Neuronal stem cell (in vitro differentiated cells): ENCODE results near the gene MYO1E.
"Not testable (repeated sequence)": the region's sequence is repeated elsewhere in the genome, so short reads cannot be mapped to it uniquely, and the experiment has no call there.

Experiments used
- DNase-seq: peaks from one replicate; pipeline ENCODE4 v3.0.0-alpha.2; 2013; ENCODE audit warnings: low spot score
- H2AFZ ChIP-seq: one replicate; pipeline ENCODE4 v1.6.1; 2013; ENCODE audit warnings: mild to moderate bottlenecking, low read length, inconsistent platforms
- H2AK5ac ChIP-seq: 2 replicates; pipeline ENCODE4 v1.6.1; 2013; ENCODE audit warnings: low read depth, mild to moderate bottlenecking, inconsistent platforms, low read length, moderate library complexity, mixed read lengths
- H2BK120ac ChIP-seq: 2 replicates; pipeline ENCODE4 v1.6.1; 2013; ENCODE audit warnings: low read depth, mild to moderate bottlenecking, inconsistent platforms, low read length, moderate library complexity, mixed read lengths
- H2BK12ac ChIP-seq: one replicate; pipeline ENCODE4 v1.6.1; 2013; ENCODE audit warnings: low read length, inconsistent platforms
- H2BK15ac ChIP-seq: 2 replicates; pipeline ENCODE4 v1.6.1; 2013; ENCODE audit warnings: mild to moderate bottlenecking, low read length, inconsistent platforms, mixed read lengths
- H2BK5ac ChIP-seq: one replicate; pipeline ENCODE4 v1.6.1; 2013; ENCODE audit warnings: inconsistent platforms, mild to moderate bottlenecking, low read length, moderate library complexity
- H3K14ac ChIP-seq: one replicate; pipeline ENCODE4 v1.6.1; 2013; ENCODE audit warnings: low read length, inconsistent platforms
- H3K18ac ChIP-seq: 2 replicates; pipeline ENCODE4 v1.6.1; 2013; ENCODE audit warnings: low read length, inconsistent platforms
- H3K23ac ChIP-seq: 2 replicates; pipeline ENCODE4 v1.6.1; 2013; ENCODE audit warnings: low read depth, mild to moderate bottlenecking, mixed read lengths, low read length, inconsistent platforms; ENCODE audit not compliant: poor library complexity
- H3K27ac ChIP-seq: replicated peaks from 3 replicates; pipeline ENCODE4 v1.5.1; 2013; ENCODE audit warnings: low read length, inconsistent platforms
- H3K27me3 ChIP-seq, 3 experiments: 2 replicates each; pipeline ENCODE4 v1.6.1; 2013; ENCODE audit warnings: low read length in 3 of 3, mild to moderate bottlenecking in 2 of 3, inconsistent platforms in 1 of 3, low read depth in 1 of 3, mixed read lengths in 1 of 3, moderate library complexity in 1 of 3; ENCODE audit not compliant: control insufficient read depth in 3 of 3, insufficient read depth in 3 of 3
- H3K36me3 ChIP-seq, 2 donors: replicated peaks in 1 of 2; 2 replicates each; pipeline ENCODE4 v1.6.1; 2013; ENCODE audit warnings: low read length in 2 of 2; ENCODE audit not compliant: control insufficient read depth in 2 of 2, insufficient read depth in 2 of 2
- H3K4ac ChIP-seq: 2 replicates; pipeline ENCODE4 v1.6.1; 2013; ENCODE audit warnings: inconsistent platforms, mild to moderate bottlenecking, low read length, moderate library complexity
- H3K4me1 ChIP-seq, 2 donors: 1 replicate in 1 of 2; 2 replicates in 1 of 2; pipeline ENCODE4 v1.6.1; 2013; ENCODE audit warnings: low read length in 2 of 2, low read depth in 1 of 2; ENCODE audit not compliant: control insufficient read depth in 2 of 2, insufficient read depth in 1 of 2
- H3K4me2 ChIP-seq: one replicate; pipeline ENCODE4 v1.6.1; 2013; ENCODE audit warnings: mild to moderate bottlenecking, low read length, inconsistent platforms; ENCODE audit not compliant: insufficient read depth, poor library complexity, severe bottlenecking
- H3K4me3 ChIP-seq, 2 donors: 2 replicates each; pipeline ENCODE4 v1.5.1; 2013; ENCODE audit warnings: low read length in 2 of 2, mild to moderate bottlenecking in 2 of 2, inconsistent platforms in 1 of 2, moderate library complexity in 1 of 2
- H3K79me1 ChIP-seq: one replicate; pipeline ENCODE4 v1.6.1; 2013; ENCODE audit warnings: low read depth, mild to moderate bottlenecking, inconsistent platforms, low read length, moderate library complexity
- H3K9ac ChIP-seq: one replicate; pipeline ENCODE4 v1.6.1; 2013; ENCODE audit warnings: mild to moderate bottlenecking, low read depth, low read length, inconsistent platforms; ENCODE audit not compliant: poor library complexity
- H3K9me3 ChIP-seq, 2 donors: replicated peaks in 1 of 2; 2 replicates each; pipeline versions ENCODE3 to v1.6.1; 2013; ENCODE audit warnings: low read length in 2 of 2, mild to moderate bottlenecking in 2 of 2, inconsistent platforms in 1 of 2, low read depth in 1 of 2, mixed read lengths in 1 of 2, moderate library complexity in 1 of 2; ENCODE audit not compliant: control insufficient read depth in 2 of 2, insufficient read depth in 1 of 2
- H4K8ac ChIP-seq: one replicate; pipeline ENCODE4 v1.6.1; 2013; ENCODE audit warnings: low read depth, mild to moderate bottlenecking, inconsistent platforms, low read length, moderate library complexity
- H4K91ac ChIP-seq: one replicate; pipeline ENCODE4 v1.6.1; 2013; ENCODE audit warnings: low read length, low read depth, mild to moderate bottlenecking, inconsistent platforms; ENCODE audit not compliant: poor library complexity
- WGBS, 2 donors: extraction: QIAGEN DNeasy Blood & Tissue Kit; methylation state at CpG; one replicate each; pipeline ENCODE4 v1.1.7; 2013; ENCODE audit warnings: missing lambda C conversion rate in 2 of 2, mixed read lengths in 1 of 2; ENCODE audit not compliant: insufficient read length in 2 of 2, insufficient replicate concordance in 1 of 2; ENCODE audit errors: extremely low coverage in 2 of 2; 5-methylcytosine and 5-hydroxymethylcytosine counted together

Gene MYO1E

GRCh38 chr15:59387196-59387878, 14.7 kb upstream of the MYO1E start:
- not testable (repeated sequence) for H2BK15ac ChIP-seq, H3K27ac ChIP-seq, H3K4me1 ChIP-seq, H3K36me3 ChIP-seq, H2AK5ac ChIP-seq, H3K9me3 ChIP-seq, H3K9ac ChIP-seq, H4K8ac ChIP-seq, H3K79me1 ChIP-seq, H3K14ac ChIP-seq, H3K4me2 ChIP-seq, H3K4ac ChIP-seq, H2BK12ac ChIP-seq, H2AFZ ChIP-seq, H3K23ac ChIP-seq, H4K91ac ChIP-seq, H2BK5ac ChIP-seq, H3K27me3 ChIP-seq, H3K18ac ChIP-seq, DNase-seq, H3K4me3 ChIP-seq, H2BK120ac ChIP-seq
- WGBS, 2 donors, result no CpG with 5 or more reads among the region's 13 CpGs

GRCh38 chr15:59385171-59385570, 12.5 kb upstream of the MYO1E start:
- no peak overlapping the region for H2BK120ac ChIP-seq
- H3K4ac ChIP-seq, result no peak overlapping the region

GRCh38 chr15:59384507-59384906, 11.8 kb upstream of the MYO1E start:
- H4K91ac ChIP-seq, result no peak overlapping the region
- H3K18ac ChIP-seq, result no peak overlapping the region
- no peak overlapping the region for H2BK120ac ChIP-seq
- H3K14ac ChIP-seq, result no peak overlapping the region
- no peak overlapping the region for H3K4ac ChIP-seq
- H3K23ac ChIP-seq, result no peak overlapping the region
- H3K4me2 ChIP-seq, result no peak overlapping the region
- no peak overlapping the region for H2BK15ac ChIP-seq
- no peak for DNase-seq
- no peak overlapping the region for H2BK12ac ChIP-seq
- no peaks in the 10 kb centered on the region for H3K36me3 ChIP-seq
- H3K27me3 ChIP-seq, result no peaks in the 10 kb centered on the region
- no peak overlapping the region for H4K8ac ChIP-seq
- H3K9ac ChIP-seq, result no peak overlapping the region
- no peak overlapping the region for H3K4me3 ChIP-seq
- no CpG with 5 or more reads among the region's 3 CpGs for WGBS, 2 donors
- no peak overlapping the region for H2AK5ac ChIP-seq
- H3K79me1 ChIP-seq, result no peaks in the 10 kb centered on the region
- no peak overlapping the region for H2AFZ ChIP-seq
- H2BK5ac ChIP-seq, result no peak overlapping the region
- H3K27ac ChIP-seq, result no peak overlapping the region
- H3K4me1 ChIP-seq, result peaks cover 0 to 7% of the 10 kb centered on the region in 2 donors
- H3K9me3 ChIP-seq, result no peaks in the 10 kb centered on the region

More at GRCh38 chr15:59385171-59385570, 12.5 kb upstream of the MYO1E start:
- Histone ChIP-seq H2AFZ (no peak overlapping the region), H3K36me3 (no peaks in the 10 kb centered on the region), H2BK15ac (no peak overlapping the region), H3K9me3 (no peaks in the 10 kb centered on the region), H3K18ac (no peak overlapping the region), H3K23ac (no peak overlapping the region), H3K27me3 (no peaks in the 10 kb centered on the region), H2BK12ac (no peak overlapping the region), H2BK5ac (no peak overlapping the region), H3K79me1 (no peaks in the 10 kb centered on the region), H2AK5ac (no peak overlapping the region), H3K4me2 (no peak overlapping the region), H3K4me1 (peaks cover 0 to 7% of the 10 kb centered on the region in 2 donors), H3K4me3 (no peak overlapping the region), H3K9ac (no peak overlapping the region), H4K8ac (no peak overlapping the region), H3K27ac (no peak overlapping the region), H4K91ac (no peak overlapping the region), H3K14ac (no peak overlapping the region)
- no CpG with 5 or more reads among the region's 4 CpGs for WGBS, 2 donors
- no peak for DNase-seq

GRCh38 chr15:59380902-59381610, 8.4 kb upstream of the MYO1E start:
- H3K79me1 ChIP-seq, result no peaks in the 10 kb centered on the region
- no peak overlapping the region for H3K4me3 ChIP-seq
- no peak overlapping the region for H3K9ac ChIP-seq
- no peak overlapping the region for H3K4ac ChIP-seq
- peak; percentile 26 for DNase-seq
- H3K23ac ChIP-seq, result no peak overlapping the region
- peak overlapping the region; percentile 40 for H2AFZ ChIP-seq
- H2BK120ac ChIP-seq, result no peak overlapping the region
- no peak overlapping the region for H4K91ac ChIP-seq
- no peak overlapping the region for H2BK5ac ChIP-seq
- H3K9me3 ChIP-seq, result no peaks in the 10 kb centered on the region
- H3K18ac ChIP-seq, result no peak overlapping the region
- no peak overlapping the region for H3K14ac ChIP-seq
- no peaks in the 10 kb centered on the region for H3K27me3 ChIP-seq
- H3K4me1 ChIP-seq, result peaks cover 0 to 7% of the 10 kb centered on the region in 2 donors
- no peak overlapping the region for H2BK12ac ChIP-seq
- H2AK5ac ChIP-seq, result no peak overlapping the region
- no peak overlapping the region for H2BK15ac ChIP-seq
- WGBS, 2 donors, result no CpG with 5 or more reads among the region's 7 CpGs
- H4K8ac ChIP-seq, result no peak overlapping the region
- H3K27ac ChIP-seq, result peak overlapping the region; percentile 33
- H3K36me3 ChIP-seq, result no peaks in the 10 kb centered on the region
- H3K4me2 ChIP-seq, result no peak overlapping the region
